GM23338 (cell line): ENCODE measurements around the gene TTC28. TPM values are rescaled to one million over a fixed set of nuclear protein-coding genes. Genes with fewer than 3 reads are reported as not detected.

ENCODE experiments used
- ATAC-seq: fragments of 200-7000 bp; cut with Tn5 transposase; 3 replicates; pipeline ENCODE4 v1.9.1; 2020
- DNase-seq: peaks from one replicate; pipeline ENCODE4 v3.0.0-alpha.2; 2015; ENCODE audit warnings: low spot score
- H2AFZ ChIP-seq: fragments of 200-600 bp; sonication (generic); 2 replicates; pipeline ENCODE4 v1.8.0; 2016; ENCODE audit warnings: antibody characterized with exemption, mild to moderate bottlenecking, moderate library complexity
- H3F3A ChIP-seq: fragments of 200-600 bp; sonication (generic); replicated peaks from 2 replicates; pipeline ENCODE4 v1.8.0; 2017; ENCODE audit warnings: antibody characterized with exemption, mixed run types, low read depth
- H3K27ac ChIP-seq: fragments of 200-600 bp; sonication (generic); 2 replicates; pipeline ENCODE4 v1.6.1; 2016; ENCODE audit warnings: low read depth
- H3K27me3 ChIP-seq: fragments of 200-600 bp; sonication (generic); 2 replicates; pipeline ENCODE4 v1.8.0; 2016; ENCODE audit warnings: mild to moderate bottlenecking, mixed run types, moderate library complexity; ENCODE audit not compliant: insufficient read depth
- H3K36me3 ChIP-seq: fragments of 200-600 bp; sonication (generic); 2 replicates; pipeline ENCODE4 v1.8.0; 2016; ENCODE audit warnings: mild to moderate bottlenecking; ENCODE audit not compliant: insufficient read depth
- H3K4me1 ChIP-seq: fragments of 200-600 bp; sonication (generic); 2 replicates; pipeline ENCODE4 v1.8.0; 2016; ENCODE audit warnings: mild to moderate bottlenecking, moderate library complexity; ENCODE audit not compliant: insufficient read depth
- H3K4me2 ChIP-seq: fragments of 200-600 bp; sonication (generic); 2 replicates; pipeline ENCODE4 v1.7.1; 2017; ENCODE audit warnings: mixed run types
- H3K4me3 ChIP-seq: fragments of 200-600 bp; sonication (generic); 2 replicates; pipeline ENCODE4 v1.6.1; 2016; ENCODE audit warnings: mixed run types
- H3K79me2 ChIP-seq: fragments of 200-600 bp; sonication (generic); replicated peaks from 2 replicates; pipeline ENCODE4 v1.8.0; 2017; ENCODE audit warnings: mild to moderate bottlenecking; ENCODE audit not compliant: insufficient read depth
- H3K9me2 ChIP-seq: fragments of 200-600 bp; sonication (generic); 2 replicates; pipeline ENCODE4 v1.8.0; 2017; ENCODE audit not compliant: insufficient read depth
- H4K20me1 ChIP-seq: fragments of 200-600 bp; sonication (generic); replicated peaks from 2 replicates; pipeline ENCODE4 v1.8.0; 2017; ENCODE audit warnings: mild to moderate bottlenecking; ENCODE audit not compliant: insufficient read depth
- H3K27ac Mint-ChIP-seq: 2 replicates; pipeline ENCODE4 v1.8.0; 2020; ENCODE audit warnings: inconsistent platforms, mild to moderate bottlenecking, moderate library complexity, mixed read lengths
- H3K27me3 Mint-ChIP-seq: 3 replicates; pipeline ENCODE4 v1.8.0; 2022; ENCODE audit warnings: low read depth, mild to moderate bottlenecking, moderate library complexity, mixed read lengths, inconsistent platforms; ENCODE audit not compliant: insufficient read depth, poor library complexity
- H3K36me3 Mint-ChIP-seq: 3 replicates; pipeline ENCODE4 v1.8.0; 2021; ENCODE audit warnings: low read depth, mild to moderate bottlenecking, inconsistent platforms, moderate library complexity, mixed read lengths
- H3K4me1 Mint-ChIP-seq: 3 replicates; pipeline ENCODE4 v1.8.0; 2020; ENCODE audit warnings: mild to moderate bottlenecking, inconsistent platforms, mixed read lengths
- H3K4me3 Mint-ChIP-seq: 3 replicates; pipeline ENCODE4 v1.8.0; 2021; ENCODE audit warnings: moderate library complexity, mild to moderate bottlenecking, inconsistent platforms, mixed read lengths
- H3K9me3 Mint-ChIP-seq: 3 replicates; pipeline ENCODE4 v1.8.0; 2020; ENCODE audit warnings: moderate library complexity, mild to moderate bottlenecking, inconsistent platforms, mixed read lengths
- CREB1 ChIP-seq: fragments of 250-450 bp; sonication (Bioruptor Pico); IDR thresholded peaks from 2 replicates; pipeline ENCODE4 v1.5.0; 2020; ENCODE audit warnings: low read depth, mild to moderate bottlenecking, moderate library complexity
- ETS1 ChIP-seq: IDR thresholded peaks from 2 replicates; pipeline ENCODE4 v1.6.1; 2016; ENCODE audit warnings: antibody characterized with exemption
- EZH2 ChIP-seq: fragments of 200-600 bp; sonication (generic); IDR thresholded peaks from one replicate; pipeline ENCODE4 v1.8.0; 2017; ENCODE audit warnings: antibody characterized with exemption, mild to moderate bottlenecking, low read depth; ENCODE audit not compliant: unreplicated experiment
- JUNB ChIP-seq: IDR thresholded peaks from one replicate; pipeline ENCODE4 v1.6.1; 2016; ENCODE audit warnings: antibody characterized with exemption; ENCODE audit not compliant: unreplicated experiment
- POLR2AphosphoS5 ChIP-seq: IDR thresholded peaks from 2 replicates; pipeline ENCODE4 v1.6.1; 2016; ENCODE audit warnings: antibody characterized with exemption, low read depth
- REST ChIP-seq: IDR thresholded peaks from one replicate; pipeline ENCODE4 v1.6.1; 2018; ENCODE audit warnings: antibody characterized with exemption; ENCODE audit not compliant: unreplicated experiment
- STAT1 ChIP-seq: IDR thresholded peaks from one replicate; pipeline ENCODE4 v1.6.1; 2016; ENCODE audit warnings: antibody characterized with exemption; ENCODE audit not compliant: unreplicated experiment
- ZNF114 ChIP-seq: fragments of 250-450 bp; sonication (Bioruptor Pico); IDR thresholded peaks from 2 replicates; pipeline ENCODE4 v1.5.0; 2020; ENCODE audit warnings: mild to moderate bottlenecking, moderate library complexity
- ZNF331 ChIP-seq: fragments of 250-450 bp; sonication (Bioruptor Pico); IDR thresholded peaks from 2 replicates; pipeline ENCODE4 v1.5.0; 2020; ENCODE audit warnings: low read depth, mild to moderate bottlenecking, moderate library complexity
- ZNF462 ChIP-seq: fragments of 250-450 bp; sonication (Bioruptor Pico); IDR thresholded peaks from 2 replicates; pipeline ENCODE4 v1.5.0; 2020; ENCODE audit warnings: mild to moderate bottlenecking, moderate library complexity
- polyA plus RNA-seq: library from polyadenylated mRNA; unstranded; fragments of >200 nt; fragmentation: Nextera tagmentation; extraction: Ambion mirVana; gene quantifications from 2 replicates; pipeline ENCODE4 v1.2.1, GENCODE V29; 2016
- total RNA-seq: library from RNA; depleted of rRNA; stranded (reverse); fragments of >200 nt; shearing (Covaris generic); gene quantifications from 2 replicates; pipeline ENCODE4 v1.2.3, GENCODE V29; 2014

The TTC28 gene
- total and polyA plus RNA-seq, 2 experiments from 2014 or later: 4.5 to 16.1 TPM

- no peaks in the 10 kb centered on the region for H3K9me3 Mint-ChIP-seq
- H3K4me2 ChIP-seq: no peak overlapping the region
- no peak overlapping the region for H3K27ac Mint-ChIP-seq
- DNase-seq: no peak
- no peaks in the 10 kb centered on the region for H3K9me2 ChIP-seq
- H3K27me3 ChIP-seq: no peaks in the 10 kb centered on the region
- no peak overlapping the region for H3K4me3 ChIP-seq
- H3K4me1 Mint-ChIP-seq: peaks cover 15% of the 10 kb centered on the region; the same call in 2 of the 3 replicates
- no peak for ATAC-seq
- no peak for TF ChIP-seq POLR2AphosphoS5
- no peak for TF ChIP-seq REST
- no peak for TF ChIP-seq ZNF462 (CRISPR knock-in tag)
- TF ChIP-seq CREB1: no peak
- TF ChIP-seq EZH2: no peak
- TF ChIP-seq STAT1: no peak
- TF ChIP-seq ZNF331 (CRISPR knock-in tag): no peak
- TF ChIP-seq ETS1: no peak
- no peak for TF ChIP-seq ZNF114
- no peak for TF ChIP-seq JUNB
- H3K27me3 Mint-ChIP-seq: peaks cover 3% of the 10 kb centered on the region
- H4K20me1 ChIP-seq: no peaks in the 10 kb centered on the region
- no peak overlapping the region for H3K4me3 Mint-ChIP-seq
- H3K36me3 Mint-ChIP-seq: no peaks in the 10 kb centered on the region
- no peaks in the 10 kb centered on the region for H3K36me3 ChIP-seq
- H3F3A ChIP-seq: no peaks in the 10 kb centered on the region
- H2AFZ ChIP-seq: no peak overlapping the region
- peaks cover 13% of the 10 kb centered on the region for H3K4me1 ChIP-seq
- H3K27ac ChIP-seq: no peak overlapping the region
- no peaks in the 10 kb centered on the region for H3K79me2 ChIP-seq
Observed at GRCh38 chr22:28244757-28245156, 434.9 kb downstream of the TTC28 start.
